HepG2 (cell line): ENCODE measurements around the gene SNN. TPM values are rescaled to one million over a fixed set of nuclear protein-coding genes. Genes with fewer than 3 reads are reported as not detected.
A peak's percentile ranks its signal among the peaks of the same experiment; 100 is the strongest.

Experiments used
- AGO2 ChIP-seq: fragments of 200-400 bp; formaldehyde crosslinking; optimal IDR thresholded peaks from 2 replicates; pipeline ENCODE3; 2017; ENCODE audit warnings: mild to moderate bottlenecking, low read depth, low read length, moderate library complexity
- ERF ChIP-seq: IDR thresholded peaks from 2 replicates; pipeline ENCODE4 v1.6.1; 2018; ENCODE audit warnings: missing biosample characterization, missing genetic modification reagents
- GLI4 ChIP-seq: sonication (generic); formaldehyde crosslinking; IDR thresholded peaks from 2 replicates; pipeline ENCODE4 v1.5.1; 2020; ENCODE audit warnings: missing genetic modification reagents, mild to moderate bottlenecking, moderate library complexity, borderline replicate concordance
- HMG20A ChIP-seq: IDR thresholded peaks from 2 replicates; pipeline ENCODE4 v1.6.1; 2016; ENCODE audit warnings: borderline replicate concordance
- KLF9 ChIP-seq: IDR thresholded peaks from 2 replicates; pipeline ENCODE4 v1.6.1; 2016; ENCODE audit warnings: low read depth
- NFE2 ChIP-seq: sonication (generic); formaldehyde crosslinking; IDR thresholded peaks from 2 replicates; pipeline ENCODE4 v1.4.0; 2020; ENCODE audit warnings: missing genetic modification reagents
- PTBP1 ChIP-seq: fragments of 200-400 bp; formaldehyde crosslinking; IDR thresholded peaks from 2 replicates; pipeline ENCODE4 v1.6.1; 2018; ENCODE audit warnings: low read length, low read depth; ENCODE audit not compliant: poor library complexity, severe bottlenecking
- SMAD3 ChIP-seq: sonication (generic); formaldehyde crosslinking; IDR thresholded peaks from 2 replicates; pipeline ENCODE4 v1.4.0; 2020; ENCODE audit warnings: missing genetic modification reagents
- SNAPC2 ChIP-seq: sonication (generic); formaldehyde crosslinking; IDR thresholded peaks from 2 replicates; pipeline ENCODE4 v1.8.1; 2022; ENCODE audit warnings: mild to moderate bottlenecking, missing genetic modification reagents
- ZNF225 ChIP-seq: sonication (generic); formaldehyde crosslinking; IDR thresholded peaks from 2 replicates; pipeline ENCODE4 v1.4.0; 2020; ENCODE audit warnings: mild to moderate bottlenecking, missing genetic modification reagents
- ZNF484 ChIP-seq: sonication (generic); formaldehyde crosslinking; IDR thresholded peaks from 2 replicates; pipeline ENCODE4 v1.5.1; 2020; ENCODE audit warnings: mild to moderate bottlenecking, low read depth, missing genetic modification reagents, borderline replicate concordance
- ZNF577 ChIP-seq: sonication (generic); formaldehyde crosslinking; IDR thresholded peaks from 2 replicates; pipeline ENCODE4 v1.4.0; 2020; ENCODE audit warnings: mild to moderate bottlenecking, low read depth, missing genetic modification reagents, borderline replicate concordance
- ZNF737 ChIP-seq: sonication (generic); formaldehyde crosslinking; IDR thresholded peaks from 2 replicates; pipeline ENCODE4 v1.5.0; 2020; ENCODE audit warnings: missing genetic modification reagents, mild to moderate bottlenecking, borderline replicate concordance
- ZNF780A ChIP-seq: sonication (generic); formaldehyde crosslinking; IDR thresholded peaks from 2 replicates; pipeline ENCODE4 v1.8.0; 2022; ENCODE audit warnings: mild to moderate bottlenecking, missing genetic modification reagents, moderate library complexity
- polyA plus RNA-seq, 8 experiments: library from polyadenylated mRNA; depleted of rRNA in 3 of 8; stranded (reverse) in 7 of 8; unstranded in 1 of 8; fragments of >200 nt; fragmentation: Illumina TruSeq in 4 of 8; extraction: Trizol in 4 of 8; gene quantifications; 2 replicates each; pipeline versions ENCODE4 v1.2.1 to v1.2.3, GENCODE V29; 2011 to 2016; ENCODE audit warnings: low read depth in 4 of 8, missing spikeins in 1 of 8, mixed read lengths in 1 of 8; ENCODE audit not compliant: insufficient read depth in 1 of 8
- total RNA-seq, 5 experiments: library from RNA; depleted of rRNA; stranded (reverse); fragments of >200 nt; fragmentation: Illumina TruSeq; extraction: Trizol; gene quantifications; 2 replicates each; pipeline ENCODE4 v1.2.3, GENCODE V29; 2016; ENCODE audit warnings: low read depth in 1 of 5
- TF ChIP-seq, protein P1 (sequence below): sonication (generic); formaldehyde crosslinking; IDR thresholded peaks from one replicate; pipeline ENCODE4 v1.5.1; 2020; ENCODE audit warnings: mild to moderate bottlenecking, missing genetic modification reagents; ENCODE audit errors: not compliant biosample characterization

SNN gene
- total and polyA plus RNA-seq, 2 of the 13 experiments (the other 11 are each of a cell fraction or from before 2014, with no cell fraction given) = 5.2 to 8.4 TPM

DNA sequence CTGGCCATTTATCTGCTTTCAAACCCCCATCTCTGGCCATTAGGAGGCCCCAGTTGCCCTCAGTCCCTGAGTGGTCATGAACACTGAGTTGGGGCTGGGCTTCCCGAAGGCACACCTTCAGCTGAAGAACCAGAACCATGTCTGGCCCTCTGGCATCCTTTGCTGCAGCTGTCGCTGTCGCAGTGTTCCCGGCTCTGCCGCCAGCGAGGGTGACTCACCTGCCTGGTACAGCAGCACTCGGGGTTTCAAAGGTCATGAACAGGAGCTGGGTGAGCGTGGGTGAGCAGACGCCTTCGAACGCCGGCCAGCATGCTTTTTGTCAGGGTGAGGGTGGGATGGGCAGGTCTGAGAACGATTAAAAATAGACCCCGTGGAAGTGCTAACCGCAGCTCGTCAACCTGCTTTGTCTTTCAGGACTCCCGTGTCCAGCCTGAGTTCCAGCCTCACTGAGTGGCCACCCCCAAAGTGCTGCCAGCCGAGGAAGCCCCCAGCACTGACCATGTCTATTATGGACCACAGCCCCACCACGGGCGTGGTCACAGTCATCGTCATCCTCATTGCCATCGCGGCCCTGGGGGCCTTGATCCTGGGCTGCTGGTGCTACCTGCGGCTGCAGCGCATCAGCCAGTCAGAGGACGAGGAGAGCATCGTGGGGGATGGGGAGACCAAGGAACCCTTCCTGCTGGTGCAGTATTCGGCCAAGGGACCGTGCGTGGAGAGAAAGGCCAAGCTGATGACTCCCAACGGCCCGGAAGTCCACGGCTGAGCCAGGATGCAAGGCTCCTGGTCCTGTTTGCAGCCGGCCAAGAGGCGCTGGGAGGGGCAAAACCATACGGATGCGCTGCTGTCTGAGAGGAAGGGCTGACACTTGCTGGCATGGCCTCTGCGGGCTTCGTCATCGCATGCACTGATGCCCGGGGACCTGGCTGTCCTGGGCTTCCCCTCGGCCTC lies 7.6 kb downstream of the SNN start (continued):
- TF ChIP-seq AGO2 = peak; percentile 94
- TF ChIP-seq ZNF225 (CRISPR knock-in tag) = peak; percentile 86; the same call in 1 of the 2 replicates
- TF ChIP-seq ZNF577 (CRISPR knock-in tag) = no peak
- 0 out of 2 replicates have a peak, but pooled peaks have one; percentile 31 for TF ChIP-seq ZNF737 (CRISPR knock-in tag)
- 0 out of 2 replicates have a peak, but pooled peaks have one; percentile 4 for TF ChIP-seq NFE2 (CRISPR knock-in tag)
- 0 out of 2 replicates have a peak, but pooled peaks have one; percentile 40 for TF ChIP-seq SNAPC2 (CRISPR knock-in tag)
- no peak for TF ChIP-seq ZNF780A (CRISPR knock-in tag)
- no peak for TF ChIP-seq KLF9 (CRISPR knock-in tag)
- TF ChIP-seq, protein P1, sequence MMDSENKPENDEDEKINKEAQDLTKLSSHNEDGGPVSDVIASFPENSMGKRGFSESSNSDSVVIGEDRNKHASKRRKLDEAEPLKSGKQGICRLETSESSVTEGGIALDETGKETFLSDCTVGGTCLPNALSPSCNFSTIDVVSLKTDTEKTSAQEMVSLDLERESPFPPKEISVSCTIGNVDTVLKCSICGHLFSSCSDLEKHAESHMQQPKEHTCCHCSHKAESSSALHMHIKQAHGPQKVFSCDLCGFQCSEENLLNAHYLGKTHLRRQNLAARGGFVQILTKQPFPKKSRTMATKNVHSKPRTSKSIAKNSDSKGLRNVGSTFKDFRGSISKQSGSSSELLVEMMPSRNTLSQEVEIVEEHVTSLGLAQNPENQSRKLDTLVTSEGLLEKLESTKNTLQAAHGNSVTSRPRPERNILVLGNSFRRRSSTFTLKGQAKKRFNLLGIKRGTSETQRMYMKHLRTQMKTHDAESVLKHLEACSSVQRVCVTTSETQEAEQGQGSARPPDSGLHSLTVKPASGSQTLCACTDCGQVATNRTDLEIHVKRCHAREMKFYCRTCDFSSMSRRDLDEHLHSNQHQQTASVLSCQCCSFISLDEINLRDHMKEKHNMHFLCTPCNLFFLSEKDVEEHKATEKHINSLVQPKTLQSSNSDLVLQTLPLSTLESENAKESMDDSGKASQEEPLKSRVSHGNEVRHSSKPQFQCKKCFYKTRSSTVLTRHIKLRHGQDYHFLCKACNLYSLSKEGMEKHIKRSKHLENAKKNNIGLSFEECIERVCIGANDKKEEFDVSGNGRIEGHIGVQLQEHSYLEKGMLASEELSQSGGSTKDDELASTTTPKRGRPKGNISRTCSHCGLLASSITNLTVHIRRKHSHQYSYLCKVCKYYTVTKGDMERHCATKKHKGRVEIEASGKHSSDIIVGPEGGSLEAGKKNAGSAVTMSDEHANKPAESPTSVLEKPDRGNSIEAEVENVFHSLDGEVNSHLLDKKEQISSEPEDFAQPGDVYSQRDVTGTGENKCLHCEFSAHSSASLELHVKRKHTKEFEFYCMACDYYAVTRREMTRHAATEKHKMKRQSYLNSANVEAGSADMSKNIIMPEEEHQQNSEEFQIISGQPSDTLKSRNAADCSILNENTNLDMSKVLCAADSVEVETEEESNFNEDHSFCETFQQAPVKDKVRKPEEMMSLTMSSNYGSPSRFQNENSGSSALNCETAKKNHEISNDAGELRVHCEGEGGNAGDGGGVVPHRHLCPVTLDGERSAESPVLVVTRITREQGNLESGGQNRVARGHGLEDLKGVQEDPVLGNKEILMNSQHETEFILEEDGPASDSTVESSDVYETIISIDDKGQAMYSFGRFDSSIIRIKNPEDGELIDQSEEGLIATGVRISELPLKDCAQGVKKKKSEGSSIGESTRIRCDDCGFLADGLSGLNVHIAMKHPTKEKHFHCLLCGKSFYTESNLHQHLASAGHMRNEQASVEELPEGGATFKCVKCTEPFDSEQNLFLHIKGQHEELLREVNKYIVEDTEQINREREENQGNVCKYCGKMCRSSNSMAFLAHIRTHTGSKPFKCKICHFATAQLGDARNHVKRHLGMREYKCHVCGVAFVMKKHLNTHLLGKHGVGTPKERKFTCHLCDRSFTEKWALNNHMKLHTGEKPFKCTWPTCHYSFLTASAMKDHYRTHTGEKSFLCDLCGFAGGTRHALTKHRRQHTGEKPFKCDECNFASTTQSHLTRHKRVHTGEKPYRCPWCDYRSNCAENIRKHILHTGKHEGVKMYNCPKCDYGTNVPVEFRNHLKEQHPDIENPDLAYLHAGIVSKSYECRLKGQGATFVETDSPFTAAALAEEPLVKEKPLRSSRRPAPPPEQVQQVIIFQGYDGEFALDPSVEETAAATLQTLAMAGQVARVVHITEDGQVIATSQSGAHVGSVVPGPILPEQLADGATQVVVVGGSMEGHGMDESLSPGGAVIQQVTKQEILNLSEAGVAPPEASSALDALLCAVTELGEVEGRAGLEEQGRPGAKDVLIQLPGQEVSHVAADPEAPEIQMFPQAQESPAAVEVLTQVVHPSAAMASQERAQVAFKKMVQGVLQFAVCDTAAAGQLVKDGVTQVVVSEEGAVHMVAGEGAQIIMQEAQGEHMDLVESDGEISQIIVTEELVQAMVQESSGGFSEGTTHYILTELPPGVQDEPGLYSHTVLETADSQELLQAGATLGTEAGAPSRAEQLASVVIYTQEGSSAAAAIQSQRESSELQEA (CRISPR knock-in tag) = peak; percentile 43
- TF ChIP-seq PTBP1 = no peak
- peak; percentile 78 for TF ChIP-seq ERF
- 0 out of 2 replicates have a peak, but pooled peaks have one; percentile 26 for TF ChIP-seq HMG20A (CRISPR knock-in tag)
- no peak for TF ChIP-seq GLI4 (CRISPR knock-in tag)
- TF ChIP-seq ZNF484 (CRISPR knock-in tag) = peak; percentile 50; the same call in 1 of the 2 replicates
- peak; percentile 84 for TF ChIP-seq SMAD3 (CRISPR knock-in tag)
